IMR-90 (cell line): ENCODE measurements around the gene TP53AIP1. TPM values are rescaled to one million over a fixed set of nuclear protein-coding genes. Genes with fewer than 3 reads are reported as not detected.

Experiments
- ATAC-seq: fragments of 200-7000 bp; cut with Tn5 transposase; 2 replicates; pipeline ENCODE4 v1.9.1; 2020; ENCODE audit warnings: low read depth, mild to moderate bottlenecking, moderate library complexity
- BruUV-seq: library from RNA; stranded (reverse); fragments of 400-500 nt; replicated peaks from 2 replicates; lab custom pipeline; 2021; lab: Mats Ljungman, UMichigan
- CTCF ChIA-PET: fragments of 300-600 bp; formaldehyde crosslinking; extraction: SDS; loops from one replicate; lab custom pipeline; 2021; ENCODE audit warnings: antibody characterized with exemption; lab: Yijun Ruan, JAX
- POLR2A ChIA-PET: fragments of 300-600 bp; sonication (Branson Sonifier 250); formaldehyde crosslinking; loops from one replicate; lab custom pipeline; 2022; ENCODE audit warnings: antibody characterized with exemption; ENCODE audit not compliant: unreplicated experiment; lab: Charles Lee
- DNase-seq: peaks from one replicate; pipeline ENCODE4 v3.0.0; 2013
- H2AFZ ChIP-seq: replicated peaks from 2 replicates; pipeline ENCODE3; 2013; ENCODE audit warnings: low read length, mild to moderate bottlenecking; ENCODE audit not compliant: poor library complexity
- H2AK5ac ChIP-seq: 2 replicates; pipeline ENCODE4 v1.6.1; 2013; ENCODE audit warnings: low read depth, low read length, inconsistent platforms
- H2AK9ac ChIP-seq: replicated peaks from 2 replicates; pipeline ENCODE3; 2013; ENCODE audit warnings: mild to moderate bottlenecking, low read depth, low read length, moderate library complexity; ENCODE audit not compliant: poor library complexity
- H2BK120ac ChIP-seq: 2 replicates; pipeline ENCODE4 v1.6.1; 2013; ENCODE audit warnings: low read depth, low read length, inconsistent platforms
- H2BK15ac ChIP-seq: 3 replicates; pipeline ENCODE4 v1.6.1; 2013; ENCODE audit warnings: low read depth, low read length, inconsistent platforms
- H2BK20ac ChIP-seq: 2 replicates; pipeline ENCODE4 v1.6.1; 2013; ENCODE audit warnings: low read depth, mild to moderate bottlenecking, inconsistent platforms, low read length, moderate library complexity
- H2BK5ac ChIP-seq: 2 replicates; pipeline ENCODE4 v1.6.1; 2013; ENCODE audit warnings: mild to moderate bottlenecking, low read depth, low read length, inconsistent platforms; ENCODE audit not compliant: poor library complexity, severe bottlenecking
- H3K14ac ChIP-seq: replicated peaks from 2 replicates; pipeline ENCODE4 v1.6.1; 2013; ENCODE audit warnings: low read depth, low read length, inconsistent platforms
- H3K18ac ChIP-seq: 2 replicates; pipeline ENCODE4 v1.6.1; 2013; ENCODE audit warnings: low read depth, low read length, control low read depth
- H3K23ac ChIP-seq: 2 replicates; pipeline ENCODE4 v1.6.1; 2013; ENCODE audit warnings: low read depth, low read length, inconsistent platforms
- H3K27ac ChIP-seq: 2 replicates; pipeline ENCODE4 v1.5.1; 2013; ENCODE audit warnings: mild to moderate bottlenecking, control low read depth, low read length; ENCODE audit not compliant: insufficient read depth
- H3K27me3 ChIP-seq: 2 replicates; pipeline ENCODE4 v1.6.1; 2013; ENCODE audit warnings: low read length; ENCODE audit not compliant: control insufficient read depth, insufficient read depth
- H3K36me3 ChIP-seq: 2 replicates; pipeline ENCODE4 v1.6.1; 2013; ENCODE audit warnings: low read length, mixed read lengths; ENCODE audit not compliant: control insufficient read depth, insufficient read depth
- H3K4ac ChIP-seq: 2 replicates; pipeline ENCODE4 v1.6.1; 2013; ENCODE audit warnings: low read depth, low read length, inconsistent platforms
- H3K4me1 ChIP-seq: 2 replicates; pipeline ENCODE4 v1.6.1; 2013; ENCODE audit warnings: low read length, mixed read lengths; ENCODE audit not compliant: control insufficient read depth, insufficient read depth
- H3K4me2 ChIP-seq: 2 replicates; pipeline ENCODE4 v1.6.1; 2013; ENCODE audit warnings: low read depth, mild to moderate bottlenecking, control low read depth, low read length, moderate library complexity
- H3K4me3 ChIP-seq: 2 replicates; pipeline ENCODE4 v1.5.1; 2013; ENCODE audit warnings: low read depth, mild to moderate bottlenecking, control low read depth, low read length, moderate library complexity; ENCODE audit not compliant: insufficient read depth
- H3K56ac ChIP-seq: 2 replicates; pipeline ENCODE4 v1.6.1; 2013; ENCODE audit warnings: low read length, inconsistent platforms; ENCODE audit not compliant: insufficient read depth; ENCODE audit errors: extremely low read depth
- H3K79me1 ChIP-seq, 2 experiments: 2 replicates each; pipeline ENCODE4 v1.6.1; 2013; ENCODE audit warnings: low read length in 2 of 2, inconsistent platforms in 1 of 2, low read depth in 1 of 2
- H3K9ac ChIP-seq: 2 replicates; pipeline ENCODE4 v1.6.1; 2013; ENCODE audit warnings: low read depth, low read length, control low read depth
- H3K9me1 ChIP-seq: 2 replicates; pipeline ENCODE4 v1.6.1; 2013; ENCODE audit warnings: low read length, inconsistent platforms; ENCODE audit not compliant: insufficient read depth
- H3K9me3 ChIP-seq: 2 replicates; pipeline ENCODE4 v1.6.1; 2013; ENCODE audit warnings: low read length; ENCODE audit not compliant: control insufficient read depth, insufficient read depth
- H4K20me1 ChIP-seq: 2 replicates; pipeline ENCODE4 v1.6.1; 2013; ENCODE audit warnings: low read length, inconsistent platforms; ENCODE audit not compliant: insufficient read depth
- H4K5ac ChIP-seq: 2 replicates; pipeline ENCODE4 v1.6.1; 2013; ENCODE audit warnings: mild to moderate bottlenecking, low read depth, low read length, control low read depth
- H4K8ac ChIP-seq, 2 experiments: 2 replicates each; pipeline ENCODE4 v1.6.1; 2013; ENCODE audit warnings: low read depth in 2 of 2, low read length in 2 of 2, control low read depth in 1 of 2, inconsistent platforms in 1 of 2
- H4K91ac ChIP-seq: 2 replicates; pipeline ENCODE4 v1.6.1; 2013; ENCODE audit warnings: low read depth, low read length, inconsistent platforms; ENCODE audit not compliant: insufficient read depth
- BHLHE40 ChIP-seq: fragments of 150-350 bp; IDR thresholded peaks from 2 replicates; pipeline ENCODE4 v1.6.1; 2016; ENCODE audit warnings: mild to moderate bottlenecking, low read depth, low read length
- CEBPB ChIP-seq: IDR thresholded peaks from 2 replicates; pipeline ENCODE4 v1.6.1; 2012; ENCODE audit warnings: low read depth, low read length, improper control_type of control experiment
- CHD1 ChIP-seq: IDR thresholded peaks from 2 replicates; pipeline ENCODE4 v1.6.1; 2012; ENCODE audit warnings: low read depth, low read length, improper control_type of control experiment
- FOS ChIP-seq: fragments of 150-350 bp; IDR thresholded peaks from 2 replicates; pipeline ENCODE4 v1.6.1; 2016; ENCODE audit warnings: low read depth, low read length
- MAFK ChIP-seq: IDR thresholded peaks from 2 replicates; pipeline ENCODE4 v1.6.1; 2012; ENCODE audit warnings: low read depth, low read length, improper control_type of control experiment
- MAZ ChIP-seq: IDR thresholded peaks from 2 replicates; pipeline ENCODE4 v1.6.1; 2012; ENCODE audit warnings: low read depth, mild to moderate bottlenecking, low read length, improper control_type of control experiment, moderate library complexity, borderline replicate concordance
- MXI1 ChIP-seq: IDR thresholded peaks from 2 replicates; pipeline ENCODE4 v1.6.1; 2012; ENCODE audit warnings: low read depth, mild to moderate bottlenecking, low read length, moderate library complexity, borderline replicate concordance
- NFE2L2 ChIP-seq: fragments of 150-350 bp; IDR thresholded peaks from 2 replicates; pipeline ENCODE4 v1.6.1; 2016; ENCODE audit warnings: low read depth, mild to moderate bottlenecking, low read length
- POLR2A ChIP-seq: IDR thresholded peaks from 2 replicates; pipeline ENCODE4 v1.6.1; 2012; ENCODE audit warnings: mild to moderate bottlenecking, low read depth, low read length
- RAD21 ChIP-seq: IDR thresholded peaks from 2 replicates; pipeline ENCODE4 v1.6.1; 2012; ENCODE audit warnings: low read length, improper control_type of control experiment
- RCOR1 ChIP-seq: IDR thresholded peaks from 2 replicates; pipeline ENCODE4 v1.6.1; 2012; ENCODE audit warnings: mild to moderate bottlenecking, low read length, improper control_type of control experiment; ENCODE audit not compliant: insufficient replicate concordance
- RFX5 ChIP-seq: IDR thresholded peaks from 2 replicates; pipeline ENCODE4 v1.8.0; 2012; ENCODE audit warnings: low read depth, mild to moderate bottlenecking, low read length, moderate library complexity
- SMC3 ChIP-seq: fragments of 150-350 bp; IDR thresholded peaks from 2 replicates; pipeline ENCODE4 v1.6.1; 2016; ENCODE audit warnings: low read depth, mild to moderate bottlenecking, antibody characterized with exemption, low read length, moderate library complexity
- WGBS, 2 experiments: methylation state at CpG; one replicate each; pipeline versions ENCODE4 v1.1.5 to v1.1.7; 2013; ENCODE audit warnings: missing lambda C conversion rate in 2 of 2; ENCODE audit not compliant: insufficient read length in 1 of 2; ENCODE audit errors: extremely low coverage in 2 of 2; 5-methylcytosine and 5-hydroxymethylcytosine counted together
- dilution Hi-C: fragments of 300-500 bp; cut with HindIII; formaldehyde crosslinking; loops from one replicate; pipeline ENCODE4 v1.14.3; 2018; ENCODE audit warnings: low sequenced_read_pairs; ENCODE audit not compliant: unreplicated experiment
- in situ Hi-C: fragments of 300-500 bp; cut with MboI; formaldehyde crosslinking; loops from 3 replicates; pipeline ENCODE4 v1.14.3; 2019; ENCODE audit warnings: low sequenced_read_pairs, inconsistent platforms, mixed read lengths
- intact Hi-C: fragments of 100-400 bp; cut with micrococcal nuclease; formaldehyde crosslinking; loops from 2 replicates; pipeline ENCODE4 v1.10.0; 2022
- polyA plus RNA-seq, 3 experiments: library from polyadenylated mRNA; depleted of rRNA; stranded (reverse); fragments of >200 nt; gene quantifications; 2 replicates each; pipeline ENCODE4 v1.2.3, GENCODE V29; 2012; ENCODE audit warnings: low replicate concordance in 1 of 3
- total RNA-seq: library from RNA; depleted of rRNA; stranded (reverse); fragments of >200 nt; gene quantifications from 2 replicates; pipeline ENCODE4 v1.2.3, GENCODE V29; 2012
- TF ChIP-seq, protein P1 (sequence below): fragments of 150-350 bp; IDR thresholded peaks from 2 replicates; pipeline ENCODE4 v1.6.1; 2017; ENCODE audit warnings: mild to moderate bottlenecking, antibody characterized with exemption, low read length, low read depth
- TF ChIP-seq, protein P2 (sequence below): conservative IDR thresholded peaks from 2 replicates; pipeline ENCODE4 v1.5.1; 2012; ENCODE audit warnings: mild to moderate bottlenecking, low read depth, low read length, improper control_type of control experiment
- TF ChIP-seq, protein P3 (sequence below): fragments of 150-350 bp; IDR thresholded peaks from 2 replicates; pipeline ENCODE4 v1.6.1; 2016; ENCODE audit warnings: low read depth, mild to moderate bottlenecking, low read length, moderate library complexity, borderline replicate concordance

TP53AIP1 gene
- total and polyA plus RNA-seq, 2 of the 4 experiments (the other 2 are of a cell fraction) = not detected

DNA sequence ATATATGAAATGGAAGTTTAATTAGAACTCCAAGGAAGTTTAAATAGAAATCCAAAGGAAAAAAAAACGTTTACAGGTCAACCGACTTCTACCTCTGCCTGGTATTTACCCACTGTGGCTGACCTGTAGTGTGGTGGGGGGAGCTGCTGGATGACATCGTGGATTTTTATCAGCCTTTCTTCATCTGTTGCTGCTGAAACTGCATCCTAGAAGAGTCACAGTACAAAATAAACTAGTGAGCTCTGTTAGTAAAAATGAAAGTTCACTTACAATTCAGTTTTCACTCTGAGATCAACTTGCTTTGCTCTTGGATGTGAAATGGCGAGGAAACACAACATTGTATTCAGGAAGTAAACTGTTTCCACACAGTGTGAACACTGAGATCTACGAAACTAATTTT lies 43.2 kb upstream of the TP53AIP1 start:
- 100% methylated on average over 1 of the region's 5 CpGs; no CpG with 5 or more reads in 1 of the 2 experiments for WGBS, 2 experiments
- Histone ChIP-seq H3K4me3 (no peak overlapping the region), H3K18ac (no peak overlapping the region), H4K91ac (no peak overlapping the region), H3K14ac (no peak overlapping the region), H2BK5ac (no peak overlapping the region), H3K9me1 (peaks cover 3% of the 10 kb centered on the region; the same call in 1 of the 2 replicates), H3K4me2 (no peak overlapping the region), H4K8ac (no peak overlapping the region), H3K56ac (no peak overlapping the region), H2AK5ac (no peak overlapping the region), H3K4me1 (no peaks in the 10 kb centered on the region), H3K23ac (no peak overlapping the region), H4K5ac (no peak overlapping the region), H2BK15ac (no peak overlapping the region), H3K79me1 (no peaks in the 10 kb centered on the region), H3K27me3 (no peaks in the 10 kb centered on the region), H2AFZ (no peak overlapping the region), H3K9me3 (no peaks in the 10 kb centered on the region), H2AK9ac (no peak overlapping the region), H2BK20ac (no peak overlapping the region), H2BK120ac (no peak overlapping the region), H3K4ac (no peak overlapping the region), H3K27ac (no peak overlapping the region), H3K36me3 (peaks cover 4% of the 10 kb centered on the region; the same call in 1 of the 2 replicates), H4K20me1 (no peaks in the 10 kb centered on the region), H3K9ac (no peak overlapping the region)
- DNase-seq (no peak), ATAC-seq (no peak)
- CTCF ChIA-PET = interaction anchor here (0.6 to 0.8 kb wide), 2 partner anchors 11 to 34 kb away, joined by 3 to 4 read pairs; no protein-coding TSS in a partner anchor
- dilution Hi-C loops = no loop called here
- no peak for TF ChIP-seq RCOR1
- TF ChIP-seq MXI1 = no peak
- TF ChIP-seq, protein P1, sequence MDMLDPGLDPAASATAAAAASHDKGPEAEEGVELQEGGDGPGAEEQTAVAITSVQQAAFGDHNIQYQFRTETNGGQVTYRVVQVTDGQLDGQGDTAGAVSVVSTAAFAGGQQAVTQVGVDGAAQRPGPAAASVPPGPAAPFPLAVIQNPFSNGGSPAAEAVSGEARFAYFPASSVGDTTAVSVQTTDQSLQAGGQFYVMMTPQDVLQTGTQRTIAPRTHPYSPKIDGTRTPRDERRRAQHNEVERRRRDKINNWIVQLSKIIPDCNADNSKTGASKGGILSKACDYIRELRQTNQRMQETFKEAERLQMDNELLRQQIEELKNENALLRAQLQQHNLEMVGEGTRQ = no peak
- no peak for TF ChIP-seq RAD21
- TF ChIP-seq CHD1 = no peak
- TF ChIP-seq, protein P2, sequence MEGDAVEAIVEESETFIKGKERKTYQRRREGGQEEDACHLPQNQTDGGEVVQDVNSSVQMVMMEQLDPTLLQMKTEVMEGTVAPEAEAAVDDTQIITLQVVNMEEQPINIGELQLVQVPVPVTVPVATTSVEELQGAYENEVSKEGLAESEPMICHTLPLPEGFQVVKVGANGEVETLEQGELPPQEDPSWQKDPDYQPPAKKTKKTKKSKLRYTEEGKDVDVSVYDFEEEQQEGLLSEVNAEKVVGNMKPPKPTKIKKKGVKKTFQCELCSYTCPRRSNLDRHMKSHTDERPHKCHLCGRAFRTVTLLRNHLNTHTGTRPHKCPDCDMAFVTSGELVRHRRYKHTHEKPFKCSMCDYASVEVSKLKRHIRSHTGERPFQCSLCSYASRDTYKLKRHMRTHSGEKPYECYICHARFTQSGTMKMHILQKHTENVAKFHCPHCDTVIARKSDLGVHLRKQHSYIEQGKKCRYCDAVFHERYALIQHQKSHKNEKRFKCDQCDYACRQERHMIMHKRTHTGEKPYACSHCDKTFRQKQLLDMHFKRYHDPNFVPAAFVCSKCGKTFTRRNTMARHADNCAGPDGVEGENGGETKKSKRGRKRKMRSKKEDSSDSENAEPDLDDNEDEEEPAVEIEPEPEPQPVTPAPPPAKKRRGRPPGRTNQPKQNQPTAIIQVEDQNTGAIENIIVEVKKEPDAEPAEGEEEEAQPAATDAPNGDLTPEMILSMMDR = no peak
- no peak for TF ChIP-seq CEBPB
- TF ChIP-seq SMC3 = no peak
- TF ChIP-seq, protein P3, sequence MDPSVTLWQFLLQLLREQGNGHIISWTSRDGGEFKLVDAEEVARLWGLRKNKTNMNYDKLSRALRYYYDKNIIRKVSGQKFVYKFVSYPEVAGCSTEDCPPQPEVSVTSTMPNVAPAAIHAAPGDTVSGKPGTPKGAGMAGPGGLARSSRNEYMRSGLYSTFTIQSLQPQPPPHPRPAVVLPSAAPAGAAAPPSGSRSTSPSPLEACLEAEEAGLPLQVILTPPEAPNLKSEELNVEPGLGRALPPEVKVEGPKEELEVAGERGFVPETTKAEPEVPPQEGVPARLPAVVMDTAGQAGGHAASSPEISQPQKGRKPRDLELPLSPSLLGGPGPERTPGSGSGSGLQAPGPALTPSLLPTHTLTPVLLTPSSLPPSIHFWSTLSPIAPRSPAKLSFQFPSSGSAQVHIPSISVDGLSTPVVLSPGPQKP = no peak
- no peak for TF ChIP-seq BHLHE40
- TF ChIP-seq MAZ = no peak
- TF ChIP-seq MAFK = no peak
- no peak for TF ChIP-seq POLR2A
- TF ChIP-seq RFX5 = no peak
- no peak for TF ChIP-seq FOS
- TF ChIP-seq NFE2L2 = no peak
- no TSS peak for BruUV-seq
- intact Hi-C loops = loop anchor here (10.0 kb wide), 1 partner anchor 109 kb away; no protein-coding TSS in a partner anchor
- POLR2A ChIA-PET = interaction anchor here (0.6 kb wide), 1 partner anchor 373 kb away, joined by 3 read pairs; no protein-coding TSS in a partner anchor
- in situ Hi-C loops = no loop called here
